SU-DHL-6 (cell line): ENCODE measurements around the gene ZFAND3.

ENCODE experiments used
- H2AFZ ChIP-seq: fragments of 200-600 bp; sonication (generic); 2 replicates; pipeline ENCODE4 v1.6.1; 2014; ENCODE audit warnings: low read depth, mild to moderate bottlenecking, moderate library complexity, mixed read lengths, antibody characterized with exemption, low read length; ENCODE audit not compliant: severe bottlenecking
- H3F3A ChIP-seq: fragments of 200-600 bp; shearing (Covaris generic); 2 replicates; pipeline ENCODE4 v1.6.0; 2016; ENCODE audit warnings: antibody characterized with exemption, mild to moderate bottlenecking; ENCODE audit not compliant: insufficient read depth
- H3K27ac ChIP-seq: fragments of 200-600 bp; sonication (generic); 2 replicates; pipeline ENCODE4 v1.5.1; 2016; ENCODE audit warnings: low read depth, mild to moderate bottlenecking, low read length, moderate library complexity, mixed read lengths
- H3K27me3 ChIP-seq: fragments of 200-600 bp; sonication (generic), shearing (Covaris generic); 2 replicates; pipeline ENCODE4 v1.6.0; 2014; ENCODE audit warnings: mild to moderate bottlenecking, low read length
- H3K36me3 ChIP-seq: fragments of 200-600 bp; sonication (generic); 2 replicates; pipeline ENCODE4 v1.6.1; 2014; ENCODE audit warnings: mild to moderate bottlenecking, low read length, mixed read lengths
- H3K4me2 ChIP-seq: fragments of 300-600, 200-600 bp; shearing (Covaris generic), sonication (generic); 2 replicates; pipeline ENCODE4 v1.6.0; 2014; ENCODE audit warnings: low read length, low read depth, mild to moderate bottlenecking; ENCODE audit not compliant: poor library complexity, severe bottlenecking
- H3K4me3 ChIP-seq: fragments of 200-600 bp; sonication (generic); 2 replicates; pipeline ENCODE4 v1.5.1; 2014; ENCODE audit warnings: antibody characterized with exemption, low read length, mild to moderate bottlenecking, mixed read lengths; ENCODE audit not compliant: insufficient read depth, poor library complexity, severe bottlenecking
- H3K79me2 ChIP-seq: fragments of 200-600 bp; sonication (generic); 2 replicates; pipeline ENCODE4 v1.6.1; 2014; ENCODE audit warnings: mild to moderate bottlenecking, low read length, moderate library complexity; ENCODE audit not compliant: insufficient read depth
- H3K9ac ChIP-seq: fragments of 200-600 bp; sonication (generic); 2 replicates; pipeline ENCODE4 v1.7.0; 2014; ENCODE audit warnings: mild to moderate bottlenecking, low read length
- H3K9me2 ChIP-seq: fragments of 200-600 bp; sonication (generic); replicated peaks from 2 replicates; pipeline ENCODE4 v1.6.1; 2014; ENCODE audit warnings: low read length; ENCODE audit not compliant: insufficient read depth
- H3K9me3 ChIP-seq: fragments of 200-600 bp; sonication (generic); 2 replicates; pipeline ENCODE4 v1.6.1; 2014; ENCODE audit warnings: low read length, mixed read lengths; ENCODE audit not compliant: insufficient read depth
- H4K20me1 ChIP-seq: fragments of 200-600 bp; sonication (generic); 2 replicates; pipeline ENCODE4 v1.6.1; 2014; ENCODE audit warnings: low read depth, mild to moderate bottlenecking, antibody characterized with exemption, low read length, moderate library complexity, mixed read lengths
- CTCF ChIP-seq: fragments of 200-600 bp; sonication (generic); IDR thresholded peaks from one replicate; pipeline ENCODE4 v1.5.1; 2017; ENCODE audit warnings: antibody characterized with exemption, mild to moderate bottlenecking, low read length, moderate library complexity; ENCODE audit not compliant: insufficient read depth, poor library complexity, severe bottlenecking
- EZH2phosphoT487 ChIP-seq: fragments of 200-600 bp; sonication (generic), shearing (Covaris generic); conservative IDR thresholded peaks from 2 replicates; pipeline ENCODE4 v1.6.1; 2018; ENCODE audit warnings: mild to moderate bottlenecking, antibody characterized with exemption, low read length, moderate library complexity, mixed read lengths

Gene ZFAND3

GRCh38 chr6:38155621-38156204, 336.2 kb downstream of the ZFAND3 start:
- Histone ChIP-seq H3F3A (no peaks in the 10 kb centered on the region), H2AFZ (no peak overlapping the region), H3K4me3 (no peak overlapping the region), H3K9me2 (no peaks in the 10 kb centered on the region), H3K36me3 (no peaks in the 10 kb centered on the region), H3K79me2 (no peaks in the 10 kb centered on the region), H3K27ac (no peak overlapping the region), H3K9me3 (no peaks in the 10 kb centered on the region), H4K20me1 (no peaks in the 10 kb centered on the region), H3K4me2 (no peak overlapping the region), H3K9ac (no peak overlapping the region), H3K27me3 (no peaks in the 10 kb centered on the region)
- TF ChIP-seq EZH2phosphoT487 = no peak
- no peak for TF ChIP-seq CTCF

DNA sequence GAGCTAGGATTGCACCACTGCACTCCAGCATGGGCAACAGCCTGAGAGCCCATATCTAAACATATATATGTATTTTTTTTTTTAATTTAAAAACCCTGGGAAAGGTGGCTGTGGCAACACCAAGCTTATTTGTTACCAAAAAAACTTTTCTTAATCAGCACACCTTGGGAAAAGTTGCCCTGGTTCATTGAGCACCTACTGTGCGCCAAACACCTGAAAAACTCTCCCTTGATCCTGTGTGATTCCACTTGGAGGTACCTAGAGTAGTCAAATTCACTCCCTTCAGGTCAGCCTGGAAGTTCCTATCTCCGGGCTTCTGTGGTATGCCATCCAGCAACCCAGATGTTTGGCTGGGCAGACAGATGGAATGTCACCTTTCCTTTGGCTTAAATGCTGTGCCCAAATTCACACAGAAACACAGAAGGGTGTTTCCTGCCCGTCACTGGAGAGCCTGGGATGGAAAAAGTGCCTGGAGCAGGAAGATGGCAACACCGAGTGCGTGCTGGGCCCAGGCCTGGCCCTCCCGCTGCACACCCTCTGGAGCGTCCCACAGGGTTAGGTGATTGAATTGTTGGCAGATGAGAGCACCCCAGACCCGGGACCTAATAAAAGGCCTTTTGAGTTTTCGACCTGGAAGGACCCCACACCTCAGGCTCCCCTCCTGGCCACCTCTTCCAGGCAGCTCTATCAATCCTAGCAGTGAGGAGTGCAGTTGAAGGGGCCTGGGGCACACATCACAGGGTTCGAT, 337.5 kb downstream of the ZFAND3 start:
- Histone ChIP-seq H2AFZ (no peak overlapping the region), H3K9me2 (no peaks in the 10 kb centered on the region), H3K27me3 (no peaks in the 10 kb centered on the region), H3K9ac (no peak overlapping the region), H3K36me3 (no peaks in the 10 kb centered on the region), H4K20me1 (no peaks in the 10 kb centered on the region), H3K27ac (no peak overlapping the region), H3K79me2 (no peaks in the 10 kb centered on the region), H3F3A (no peaks in the 10 kb centered on the region), H3K4me2 (no peak overlapping the region), H3K9me3 (no peaks in the 10 kb centered on the region), H3K4me3 (no peak overlapping the region)
- no peak for TF ChIP-seq CTCF
- TF ChIP-seq EZH2phosphoT487 = no peak

DNA sequence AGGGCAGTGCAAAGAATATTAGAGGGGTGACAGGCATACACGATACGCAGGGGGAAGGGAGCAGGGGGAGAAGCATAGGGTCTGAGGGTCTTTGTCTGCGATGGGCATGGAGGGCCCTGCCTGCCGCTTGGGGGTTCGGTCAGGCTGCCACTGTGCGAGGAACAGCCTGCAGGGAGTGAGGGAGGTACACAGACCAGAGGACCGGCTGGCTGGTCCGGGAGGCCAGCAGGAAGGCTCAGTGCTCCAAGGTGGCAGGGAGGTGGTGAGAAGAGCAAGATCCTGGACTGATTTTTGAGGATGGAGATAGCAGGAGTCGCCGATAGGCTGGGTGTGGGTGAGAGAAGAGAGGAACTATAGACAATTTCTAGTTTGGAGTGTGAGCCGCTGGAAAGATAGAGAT, 338.4 kb downstream of the ZFAND3 start:
- no peak overlapping the region for H3K27ac ChIP-seq
- H3F3A ChIP-seq = no peaks in the 10 kb centered on the region
- no peaks in the 10 kb centered on the region for H3K9me2 ChIP-seq
- H3K27me3 ChIP-seq = no peaks in the 10 kb centered on the region
- no peak overlapping the region for H3K9ac ChIP-seq
- no peak for TF ChIP-seq CTCF
- TF ChIP-seq EZH2phosphoT487 = no peak
- H3K79me2 ChIP-seq = no peaks in the 10 kb centered on the region
- H3K4me2 ChIP-seq = no peak overlapping the region
- H3K9me3 ChIP-seq = no peaks in the 10 kb centered on the region
- H4K20me1 ChIP-seq = no peaks in the 10 kb centered on the region
- H2AFZ ChIP-seq = no peak overlapping the region
- no peak overlapping the region for H3K4me3 ChIP-seq
- no peaks in the 10 kb centered on the region for H3K36me3 ChIP-seq
